AG09319 (cell line): ENCODE data around the gene SAPCD2.

ENCODE experiments used
- DNase-seq: peaks from one replicate; pipeline ENCODE4 v3.0.0-alpha.2; 2010; ENCODE audit warnings: low read depth; ENCODE audit errors: extremely low read depth
- CTCF ChIP-seq: IDR thresholded peaks from 2 replicates; pipeline ENCODE4 v1.5.1; 2011; ENCODE audit warnings: low read depth, mild to moderate bottlenecking, inconsistent platforms, low read length, moderate library complexity

The SAPCD2 gene

DNA sequence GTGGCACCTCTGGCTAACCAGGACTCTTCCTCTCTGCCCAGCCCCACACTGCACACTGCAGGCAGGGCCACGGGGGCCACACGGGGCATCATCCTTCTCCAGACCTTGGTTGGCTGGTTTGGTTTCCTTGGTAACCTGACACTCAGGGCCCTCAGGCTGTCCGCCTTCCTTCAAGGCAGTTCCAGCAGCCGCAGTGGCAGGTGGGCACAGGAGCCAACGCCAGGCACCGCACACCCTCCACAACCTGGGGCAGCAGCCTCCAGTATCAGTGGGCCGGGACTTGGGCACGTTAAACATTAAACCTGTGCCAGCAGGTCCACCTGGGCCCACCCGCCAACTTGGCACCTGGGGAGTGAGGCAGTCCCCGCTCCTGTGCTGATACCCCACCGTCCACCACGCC is 26.3 kb downstream of the SAPCD2 start:
- DNase-seq: no peak
- no peak for TF ChIP-seq CTCF

- no peak for TF ChIP-seq CTCF
- no peak for DNase-seq
Observed at GRCh38 chr9:137042751-137043727, 27.3 kb downstream of the SAPCD2 start.

DNA sequence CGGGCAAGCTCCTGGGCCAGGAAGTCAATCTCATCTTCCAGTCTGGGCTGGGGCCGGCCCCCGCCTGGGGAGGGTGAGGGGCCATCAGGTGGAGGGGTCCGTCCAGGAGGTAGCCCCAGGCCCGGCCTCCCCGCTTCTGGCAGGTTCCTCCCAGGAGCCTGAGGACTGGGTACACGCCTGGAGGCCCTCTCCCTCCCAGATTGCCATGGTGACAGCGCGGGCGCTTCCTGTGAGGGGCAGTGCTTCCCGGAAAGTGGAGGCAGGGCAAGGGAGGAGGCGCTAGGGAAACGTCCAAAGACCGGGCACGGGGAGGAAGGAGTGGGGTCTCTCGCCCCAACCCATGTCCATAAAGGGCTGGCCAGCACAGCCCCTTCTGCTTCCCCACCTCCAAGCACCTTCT is 29.2 kb downstream of the SAPCD2 start:
- TF ChIP-seq CTCF: no peak
- DNase-seq: no peak

DNA sequence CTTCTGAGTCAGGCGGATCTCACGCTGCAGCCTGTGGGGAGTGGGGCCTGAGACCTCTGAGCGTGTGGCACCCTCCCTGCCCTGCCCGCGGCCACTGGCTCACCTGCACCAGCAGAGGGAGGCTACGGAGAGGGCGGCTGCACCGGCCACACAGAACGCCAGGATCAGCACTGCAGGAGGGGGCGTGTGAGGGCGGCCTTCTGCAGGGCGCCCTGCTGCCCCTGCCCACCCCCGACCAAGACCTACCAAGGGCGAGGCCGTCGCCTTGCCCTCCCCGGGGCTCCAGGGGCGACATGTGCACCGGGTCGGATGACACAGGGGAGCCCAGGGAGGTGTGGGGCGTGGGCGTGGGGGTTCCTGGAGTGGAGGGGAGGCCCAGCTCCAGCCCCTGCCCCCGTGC is 29.8 kb downstream of the SAPCD2 start:
- TF ChIP-seq CTCF: no peak

DNA sequence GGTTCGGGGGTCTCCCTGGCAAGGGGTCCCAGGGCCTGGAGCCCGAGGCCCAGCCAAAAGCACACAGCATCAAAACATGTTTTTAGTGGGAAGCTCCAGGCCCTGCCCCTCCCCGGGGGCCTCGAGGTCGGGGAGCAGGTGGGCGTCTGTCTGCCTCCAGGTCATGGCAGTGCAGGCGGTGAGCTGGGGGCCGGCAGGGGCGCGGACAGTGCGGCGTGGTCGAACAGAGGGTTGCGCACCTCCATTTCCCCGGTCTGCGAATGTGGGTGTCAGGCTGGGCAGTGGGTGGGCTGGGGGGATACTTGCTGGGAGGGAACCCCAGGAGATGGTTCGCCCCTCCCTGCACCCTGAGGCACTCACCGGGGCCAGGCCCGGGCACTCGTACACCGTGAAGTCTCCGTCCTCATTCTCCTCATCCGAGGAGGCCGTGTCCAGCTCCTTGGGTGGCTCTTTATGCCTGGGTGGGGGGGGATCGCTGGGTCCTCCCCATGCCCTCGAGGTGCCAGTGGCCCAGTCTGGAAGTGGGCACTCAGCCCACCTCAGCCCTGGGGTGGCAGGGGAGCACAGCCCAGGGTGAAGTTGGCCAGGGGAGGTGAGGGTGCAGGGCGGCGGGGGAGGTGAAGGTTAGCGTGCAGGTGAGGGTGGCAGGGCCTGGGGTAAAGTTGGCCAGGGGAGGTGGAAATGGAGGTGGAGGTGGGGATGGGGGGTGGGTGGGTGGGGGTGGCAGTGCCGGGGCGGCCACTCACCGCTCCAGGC is 30.6 kb downstream of the SAPCD2 start:
- no peak for DNase-seq
- no peak for TF ChIP-seq CTCF

More for the DNA sequence above, 29.8 kb downstream of the SAPCD2 start:
- DNase-seq: no peak

DNA sequence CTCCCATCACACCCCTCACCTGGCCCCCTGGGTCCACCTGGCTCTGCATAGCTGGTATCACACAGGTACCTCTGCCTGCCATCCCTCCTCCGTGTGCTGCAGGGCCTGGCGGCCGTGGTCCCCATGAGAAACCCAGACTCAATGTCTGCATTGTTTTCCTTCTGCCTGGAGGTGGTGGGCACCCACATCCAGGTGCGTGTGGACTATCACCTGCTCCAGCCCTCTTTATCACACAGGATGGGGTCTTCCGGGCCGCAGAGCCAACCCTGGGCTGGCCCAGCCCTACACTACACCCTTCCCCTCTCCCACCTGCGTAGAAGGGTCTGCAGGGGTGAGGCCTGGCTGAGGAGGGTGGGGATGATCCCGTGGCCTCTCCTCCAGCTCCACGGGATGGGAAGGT is 31.4 kb downstream of the SAPCD2 start:
- TF ChIP-seq CTCF: no peak
- DNase-seq: no peak

DNA sequence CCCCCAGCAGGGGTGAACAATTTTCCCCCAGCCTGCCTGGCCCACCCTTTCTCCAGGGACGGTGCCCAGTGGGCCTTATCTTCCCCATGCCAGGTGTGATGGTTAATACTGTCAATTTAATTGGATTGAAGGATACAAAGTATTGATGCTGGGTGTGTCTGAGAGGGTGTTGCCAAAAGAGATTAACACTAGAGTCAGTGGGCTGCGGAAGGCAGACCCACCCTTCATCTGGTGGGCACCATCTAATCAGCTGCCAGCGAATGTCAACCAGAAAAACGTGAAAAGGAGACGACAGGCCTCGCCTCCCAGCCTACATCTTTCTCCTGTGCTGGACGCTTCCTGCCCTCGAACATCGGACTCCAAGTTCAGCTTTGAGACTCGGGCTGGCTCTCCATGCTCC is 32.9 kb downstream of the SAPCD2 start:
- TF ChIP-seq CTCF: no peak
- no peak for DNase-seq
